HG03103 (cell line): ENCODE measurements around the gene SLC4A9.

Experiments
- ATAC-seq: cut with Tn5 transposase; IDR thresholded peaks from one replicate; pipeline ENCODE4 v1.9.1; 2021; ENCODE audit warnings: low read depth; ENCODE audit not compliant: unreplicated experiment

The SLC4A9 gene

GRCh38 chr5:140360101-140360500, at the start of gene SLC4A9:
Gene SLC4A9, plus strand, starts transcription at chr5:140360194. Its CDS starts 43 bp downstream, at chr5:140360237.
- no peak for ATAC-seq

DNA sequence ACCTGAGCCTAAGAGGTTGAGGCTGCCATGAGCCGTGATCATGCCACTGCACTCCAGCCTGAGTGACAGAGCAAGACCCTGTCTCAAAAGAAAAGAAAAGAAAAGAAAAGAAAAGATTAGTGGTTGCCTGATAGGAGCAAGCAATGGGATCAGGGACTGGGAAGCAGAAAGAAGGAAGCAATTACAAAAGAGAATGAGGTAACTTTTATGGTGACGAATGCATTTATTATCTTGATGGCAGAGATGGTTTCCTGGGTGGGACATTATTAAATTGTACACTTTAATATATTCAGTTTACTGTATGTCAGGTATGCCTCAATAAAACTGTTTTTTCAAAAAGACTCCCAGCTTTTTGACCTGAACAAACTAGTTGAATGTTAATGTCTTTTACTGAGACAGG, 49.6 kb upstream of the SLC4A9 start:
- no peak for ATAC-seq

GRCh38 chr5:140311011-140311467, 49.0 kb upstream of the SLC4A9 start:
- ATAC-seq = no peak

DNA sequence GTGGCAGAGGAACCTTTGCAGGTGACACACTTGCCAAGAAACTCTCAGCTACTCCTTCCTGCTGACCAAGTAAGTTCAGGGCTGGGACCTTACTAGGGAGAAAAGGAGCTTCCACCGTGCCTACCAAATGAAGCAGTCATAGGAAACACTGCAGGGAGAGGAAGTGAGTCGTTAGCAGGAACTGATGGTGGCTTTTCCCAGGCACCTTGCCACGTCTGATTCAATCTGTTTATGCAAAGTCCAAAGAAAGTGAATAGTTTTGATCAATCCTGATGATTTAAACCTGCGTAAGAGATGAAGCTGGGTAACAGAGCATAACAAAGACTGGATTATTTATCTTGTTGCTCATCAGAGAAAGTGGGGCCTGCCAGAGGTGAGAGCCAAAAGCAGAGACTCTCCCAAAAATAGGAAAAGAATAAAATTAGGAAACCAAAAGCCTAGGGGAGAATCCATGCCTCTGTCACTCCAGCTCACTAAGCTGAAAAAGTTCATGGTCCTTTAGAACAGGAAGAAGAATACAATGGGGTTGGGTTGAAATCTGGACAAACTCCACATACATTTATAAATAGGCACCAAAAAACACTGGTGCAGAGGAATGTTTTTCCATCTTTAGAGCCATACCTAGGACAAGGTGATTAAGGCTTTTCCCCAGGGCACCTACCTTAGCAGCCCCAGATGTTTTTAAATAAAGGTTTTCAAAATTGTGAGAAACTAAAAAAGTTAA, 47.8 kb upstream of the SLC4A9 start:
- no peak for ATAC-seq

DNA sequence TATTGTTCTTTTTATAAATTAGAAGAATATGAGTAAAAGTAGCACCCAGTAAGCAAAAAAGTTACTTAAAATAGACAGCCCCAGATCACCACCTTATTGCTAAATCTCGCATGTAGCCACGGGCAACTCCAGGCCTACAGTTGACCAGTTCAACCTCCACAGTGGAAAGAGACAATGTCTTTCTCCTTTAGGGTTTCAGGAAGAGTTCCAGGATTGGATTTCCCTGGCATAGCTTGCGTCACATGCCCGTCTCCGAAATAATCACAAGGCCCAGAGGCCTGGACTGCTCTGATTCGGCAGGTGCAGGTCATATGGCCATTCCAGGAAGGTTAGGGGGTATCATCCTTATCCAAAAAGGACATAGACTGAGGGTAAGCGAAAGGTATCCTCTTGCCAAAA, 47.2 kb upstream of the SLC4A9 start:
- no peak for ATAC-seq

- no peak for ATAC-seq
These were observed 42.1 kb upstream of the SLC4A9 start for GRCh38 chr5:140317859-140318258.

- ATAC-seq = no peak
These were observed 41.2 kb upstream of the SLC4A9 start for GRCh38 chr5:140318792-140319191.

DNA sequence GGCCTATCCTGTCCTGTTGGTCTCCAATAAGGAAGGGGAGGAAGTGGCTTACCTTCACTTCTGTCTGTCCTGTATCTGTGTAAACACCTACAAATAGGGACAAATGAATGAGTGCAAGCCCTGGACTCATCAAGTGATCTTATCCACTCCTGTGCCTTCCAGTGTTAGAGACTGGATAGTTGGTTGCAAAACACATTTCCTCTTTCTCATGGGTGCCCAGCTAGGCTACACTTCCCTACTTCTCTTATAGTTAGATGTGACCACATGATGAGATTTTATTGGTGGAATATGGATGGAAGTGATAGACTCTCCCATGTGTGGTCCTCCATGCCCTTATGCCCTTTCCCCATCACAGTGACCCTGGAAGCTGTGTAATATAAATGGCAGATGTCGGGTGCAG, 40.2 kb upstream of the SLC4A9 start:
- ATAC-seq = no peak

- no peak for ATAC-seq
These were observed 38.2 kb upstream of the SLC4A9 start for GRCh38 chr5:140321796-140322195.

GRCh38 chr5:140322751-140323731, 37.0 kb upstream of the SLC4A9 start:
- ATAC-seq = no peak

DNA sequence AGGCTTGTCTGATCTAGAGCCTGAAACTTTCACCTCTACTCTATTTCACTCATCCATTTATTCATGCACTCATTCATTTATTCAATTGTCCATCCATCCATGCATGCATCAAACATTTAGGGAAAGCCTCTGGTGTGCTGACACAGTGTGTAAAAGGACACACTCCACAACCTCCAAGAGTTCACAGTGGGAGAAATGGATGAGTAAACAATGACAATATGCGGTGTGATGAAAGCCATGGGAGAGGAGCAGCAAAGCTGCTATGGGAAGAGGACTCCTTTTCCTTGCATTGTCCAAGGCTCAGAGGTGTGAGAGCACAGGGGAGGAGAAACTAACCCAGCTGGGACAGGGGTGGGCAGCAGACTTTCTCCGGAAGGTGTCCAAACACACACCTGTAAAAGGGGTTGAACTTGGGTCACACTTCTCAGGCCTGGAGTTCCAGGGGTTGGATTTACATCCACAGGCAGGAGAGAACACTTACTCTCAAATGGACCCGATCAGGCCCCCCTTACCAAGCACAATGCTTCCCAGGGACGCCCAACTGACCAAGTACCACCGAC, 35.9 kb upstream of the SLC4A9 start:
- ATAC-seq = no peak

DNA sequence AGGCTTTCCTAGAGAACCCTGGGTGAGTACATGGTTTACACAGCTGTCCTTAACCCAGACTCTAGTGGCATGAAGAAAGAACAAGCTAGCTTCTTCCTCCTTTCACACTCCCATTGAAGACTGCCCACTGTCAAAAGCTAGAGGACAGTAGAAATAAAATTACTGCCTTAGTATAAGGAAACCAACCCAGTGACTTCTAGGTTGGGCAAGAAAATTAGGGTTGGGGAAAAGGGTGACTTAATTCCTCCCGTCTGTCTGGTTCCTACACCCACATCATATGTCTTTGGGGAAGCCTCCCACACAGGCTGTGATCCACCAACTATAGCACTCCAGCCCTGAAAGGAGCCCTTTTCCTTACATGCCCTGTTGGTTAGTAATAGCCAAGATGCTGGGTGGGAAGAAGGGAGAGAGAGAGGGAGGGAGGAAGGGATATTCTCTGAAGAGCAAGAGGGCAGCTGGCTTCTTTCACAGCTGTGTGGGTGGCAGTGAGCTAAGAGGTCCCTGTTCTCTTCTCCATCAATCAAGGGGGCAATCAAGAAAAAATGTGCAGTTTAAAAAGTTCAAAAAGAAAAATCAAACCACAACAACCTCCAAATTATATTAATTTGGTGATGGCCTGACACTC, 35.3 kb upstream of the SLC4A9 start:
- no peak for ATAC-seq

- ATAC-seq = no peak
These were observed 34.5 kb upstream of the SLC4A9 start for GRCh38 chr5:140325486-140325885.

- ATAC-seq = no peak
These were observed 32.4 kb upstream of the SLC4A9 start for GRCh38 chr5:140327589-140327988.

- ATAC-seq = no peak
These were observed 31.8 kb upstream of the SLC4A9 start for GRCh38 chr5:140328036-140328764.

GRCh38 chr5:140329739-140330481, 30.1 kb upstream of the SLC4A9 start:
- no peak for ATAC-seq

DNA sequence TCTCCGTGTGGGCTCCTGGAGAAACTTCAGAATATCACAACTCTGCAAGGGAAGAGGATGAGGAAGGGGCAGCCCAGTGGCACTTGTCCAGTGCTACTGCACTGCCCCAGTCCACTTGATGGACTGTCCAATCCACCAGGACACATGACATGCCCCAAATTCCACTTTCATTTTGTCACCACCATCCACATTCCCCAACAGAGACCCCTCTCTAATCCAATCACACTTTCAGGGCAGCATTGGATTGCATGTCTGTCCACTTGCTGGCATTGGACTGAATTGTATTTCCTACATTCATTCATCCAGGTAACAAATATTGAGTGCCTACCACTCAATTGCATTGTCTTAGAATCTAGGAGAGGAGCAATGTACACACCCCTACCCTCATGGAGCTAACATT, 28.4 kb upstream of the SLC4A9 start:
- ATAC-seq = no peak

GRCh38 chr5:140336388-140336787, 23.6 kb upstream of the SLC4A9 start:
- no peak for ATAC-seq

GRCh38 chr5:140337880-140338279, 22.1 kb upstream of the SLC4A9 start:
- no peak for ATAC-seq
